Panc1 (cell line): ENCODE results near the gene PLS3. TPM values are rescaled to one million over a fixed set of nuclear protein-coding genes. Genes with fewer than 3 reads are reported as not detected.

Source experiments
- ATAC-seq: fragments of 200-7000 bp; cut with Tn5 transposase; 2 replicates; pipeline ENCODE4 v1.9.1; 2020; ENCODE audit warnings: mild to moderate bottlenecking, moderate library complexity
- BruUV-seq: library from RNA; stranded (reverse); fragments of 400-500 nt; replicated peaks from 2 replicates; lab custom pipeline; 2021; lab: Mats Ljungman, UMichigan
- CTCF ChIA-PET: fragments of 300-600 bp; sonication (Branson Sonifier 250); formaldehyde crosslinking; loops from one replicate; lab custom pipeline; 2022; ENCODE audit warnings: antibody characterized with exemption; lab: Charles Lee
- POLR2A ChIA-PET: fragments of 300-600 bp; sonication (Branson Sonifier 250); formaldehyde crosslinking; loops from one replicate; lab custom pipeline; 2022; ENCODE audit warnings: antibody characterized with exemption; lab: Charles Lee
- DNase-seq: peaks from one replicate; pipeline ENCODE4 v3.0.0-alpha.2; 2010; ENCODE audit warnings: low read depth, low spot score
- H3K27ac ChIP-seq: 2 replicates; pipeline ENCODE4 v1.5.1; 2011; ENCODE audit warnings: mild to moderate bottlenecking, low read length, inconsistent platforms
- H3K27me3 ChIP-seq: fragments of 200-500 bp; sonication (Bioruptor generic); 2 replicates; pipeline ENCODE4 v1.6.0; 2014; ENCODE audit warnings: low read length, inconsistent platforms; ENCODE audit not compliant: control insufficient read depth, insufficient read depth
- H3K36me3 ChIP-seq: fragments of 200-500 bp; sonication (Bioruptor generic); 2 replicates; pipeline ENCODE4 v1.5.1; 2014; ENCODE audit warnings: inconsistent platforms, mild to moderate bottlenecking, low read length, moderate library complexity; ENCODE audit not compliant: control insufficient read depth, insufficient read depth
- H3K4me1 ChIP-seq: 2 replicates; pipeline ENCODE4 v1.5.1; 2011; ENCODE audit warnings: inconsistent platforms, mild to moderate bottlenecking, low read length, moderate library complexity; ENCODE audit not compliant: control insufficient read depth, insufficient read depth
- H3K4me3 ChIP-seq, 2 experiments: 2 replicates each; pipeline ENCODE4 v1.5.1; 2011 to 2012; ENCODE audit warnings: low read depth in 2 of 2, low read length in 2 of 2, mild to moderate bottlenecking in 2 of 2, inconsistent platforms in 1 of 2, moderate library complexity in 1 of 2
- H3K9me3 ChIP-seq: fragments of 200-500 bp; sonication (Bioruptor generic); 2 replicates; pipeline ENCODE4 v1.5.1; 2014; ENCODE audit warnings: low read depth, mild to moderate bottlenecking, inconsistent platforms, low read length, moderate library complexity; ENCODE audit not compliant: control insufficient read depth, insufficient read depth
- POLR2AphosphoS5 ChIP-seq: IDR thresholded peaks from 2 replicates; pipeline ENCODE4 v1.6.1; 2012; ENCODE audit warnings: mild to moderate bottlenecking, low read depth, low read length, moderate library complexity
- SIN3A ChIP-seq: IDR thresholded peaks from 2 replicates; pipeline ENCODE4 v1.6.1; 2012; ENCODE audit warnings: low read depth, mild to moderate bottlenecking, low read length, moderate library complexity, borderline replicate concordance; ENCODE audit not compliant: insufficient read depth
- TCF7L2 ChIP-seq: IDR thresholded peaks from 2 replicates; pipeline ENCODE4 v1.6.1; 2011; ENCODE audit warnings: mild to moderate bottlenecking, low read depth, low read length, inconsistent platforms
- in situ Hi-C: cut with HindIII; loops from 2 replicates; pipeline ENCODE4 v1.10.0; 2016; ENCODE audit warnings: low sequenced_read_pairs, low pct_unique_long_range_greater_than_20kb
- intact Hi-C: fragments of 100-400 bp; cut with micrococcal nuclease; formaldehyde crosslinking; loops from one replicate; pipeline ENCODE4 v1.10.0; 2022; ENCODE audit not compliant: unreplicated experiment
- total RNA-seq: library from RNA; stranded (reverse); gene quantifications from one replicate; pipeline ENCODE4 v1.2.1, GENCODE V29; 2021; ENCODE audit not compliant: unreplicated experiment
- TF ChIP-seq, protein P1 (sequence below): fragments of 450-650 bp; IDR thresholded peaks from 2 replicates; pipeline ENCODE4 v1.5.1; 2017; ENCODE audit warnings: mild to moderate bottlenecking
- TF ChIP-seq, protein P2 (sequence below), 2 experiments: IDR thresholded peaks; 2 replicates each; pipeline ENCODE4 v1.6.1; 2011 to 2012; ENCODE audit warnings: low read depth in 2 of 2, control low read depth in 1 of 2, low read length in 1 of 2, mild to moderate bottlenecking in 1 of 2, moderate library complexity in 1 of 2; ENCODE audit not compliant: insufficient read depth in 1 of 2

Gene PLS3
- total RNA-seq, 1 experiment from 2014 or later, result 164 TPM

DNA sequence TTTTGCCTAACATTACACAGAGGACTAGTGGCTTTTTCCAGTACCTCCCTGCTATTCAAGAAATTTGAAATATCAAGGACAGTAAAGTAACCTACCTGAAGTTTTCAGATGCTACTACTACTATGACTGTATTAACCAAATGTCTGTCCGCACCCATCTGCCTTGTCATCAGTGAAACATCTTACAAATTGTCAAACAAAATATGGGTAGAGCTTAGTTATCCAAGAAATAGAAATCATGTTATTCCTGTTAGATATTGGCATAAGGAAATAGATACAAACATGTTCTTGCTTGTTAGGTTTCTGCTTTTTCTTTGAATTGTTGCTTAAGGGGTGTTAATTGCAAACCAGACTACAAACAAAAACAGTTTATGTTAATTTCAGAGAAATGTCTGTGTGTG lies 63.9 kb downstream of the PLS3 start:
- CTCF ChIA-PET, result no interaction called here
- no TSS peak for BruUV-seq
- TF ChIP-seq SIN3A (no peak), TCF7L2 (no peak), POLR2AphosphoS5 (no peak)
- TF ChIP-seq, protein P1, sequence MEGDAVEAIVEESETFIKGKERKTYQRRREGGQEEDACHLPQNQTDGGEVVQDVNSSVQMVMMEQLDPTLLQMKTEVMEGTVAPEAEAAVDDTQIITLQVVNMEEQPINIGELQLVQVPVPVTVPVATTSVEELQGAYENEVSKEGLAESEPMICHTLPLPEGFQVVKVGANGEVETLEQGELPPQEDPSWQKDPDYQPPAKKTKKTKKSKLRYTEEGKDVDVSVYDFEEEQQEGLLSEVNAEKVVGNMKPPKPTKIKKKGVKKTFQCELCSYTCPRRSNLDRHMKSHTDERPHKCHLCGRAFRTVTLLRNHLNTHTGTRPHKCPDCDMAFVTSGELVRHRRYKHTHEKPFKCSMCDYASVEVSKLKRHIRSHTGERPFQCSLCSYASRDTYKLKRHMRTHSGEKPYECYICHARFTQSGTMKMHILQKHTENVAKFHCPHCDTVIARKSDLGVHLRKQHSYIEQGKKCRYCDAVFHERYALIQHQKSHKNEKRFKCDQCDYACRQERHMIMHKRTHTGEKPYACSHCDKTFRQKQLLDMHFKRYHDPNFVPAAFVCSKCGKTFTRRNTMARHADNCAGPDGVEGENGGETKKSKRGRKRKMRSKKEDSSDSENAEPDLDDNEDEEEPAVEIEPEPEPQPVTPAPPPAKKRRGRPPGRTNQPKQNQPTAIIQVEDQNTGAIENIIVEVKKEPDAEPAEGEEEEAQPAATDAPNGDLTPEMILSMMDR, result no peak
- TF ChIP-seq, protein P2, sequence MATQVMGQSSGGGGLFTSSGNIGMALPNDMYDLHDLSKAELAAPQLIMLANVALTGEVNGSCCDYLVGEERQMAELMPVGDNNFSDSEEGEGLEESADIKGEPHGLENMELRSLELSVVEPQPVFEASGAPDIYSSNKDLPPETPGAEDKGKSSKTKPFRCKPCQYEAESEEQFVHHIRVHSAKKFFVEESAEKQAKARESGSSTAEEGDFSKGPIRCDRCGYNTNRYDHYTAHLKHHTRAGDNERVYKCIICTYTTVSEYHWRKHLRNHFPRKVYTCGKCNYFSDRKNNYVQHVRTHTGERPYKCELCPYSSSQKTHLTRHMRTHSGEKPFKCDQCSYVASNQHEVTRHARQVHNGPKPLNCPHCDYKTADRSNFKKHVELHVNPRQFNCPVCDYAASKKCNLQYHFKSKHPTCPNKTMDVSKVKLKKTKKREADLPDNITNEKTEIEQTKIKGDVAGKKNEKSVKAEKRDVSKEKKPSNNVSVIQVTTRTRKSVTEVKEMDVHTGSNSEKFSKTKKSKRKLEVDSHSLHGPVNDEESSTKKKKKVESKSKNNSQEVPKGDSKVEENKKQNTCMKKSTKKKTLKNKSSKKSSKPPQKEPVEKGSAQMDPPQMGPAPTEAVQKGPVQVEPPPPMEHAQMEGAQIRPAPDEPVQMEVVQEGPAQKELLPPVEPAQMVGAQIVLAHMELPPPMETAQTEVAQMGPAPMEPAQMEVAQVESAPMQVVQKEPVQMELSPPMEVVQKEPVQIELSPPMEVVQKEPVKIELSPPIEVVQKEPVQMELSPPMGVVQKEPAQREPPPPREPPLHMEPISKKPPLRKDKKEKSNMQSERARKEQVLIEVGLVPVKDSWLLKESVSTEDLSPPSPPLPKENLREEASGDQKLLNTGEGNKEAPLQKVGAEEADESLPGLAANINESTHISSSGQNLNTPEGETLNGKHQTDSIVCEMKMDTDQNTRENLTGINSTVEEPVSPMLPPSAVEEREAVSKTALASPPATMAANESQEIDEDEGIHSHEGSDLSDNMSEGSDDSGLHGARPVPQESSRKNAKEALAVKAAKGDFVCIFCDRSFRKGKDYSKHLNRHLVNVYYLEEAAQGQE (IDR thresholded peaks at IDR 0.05; ENCODE audit: insufficient read depth in 1 of 2, low read depth in 2 of 2, low read length in 1 of 2), result no peak
- POLR2A ChIA-PET, result no interaction called here
- no peak for DNase-seq
- Histone ChIP-seq H3K27me3 (no peaks in the 10 kb centered on the region), H3K36me3 (peaks cover 2% of the 10 kb centered on the region; the same call in 1 of the 2 replicates), H3K27ac (no peak overlapping the region), H3K4me3 (no peak overlapping the region), H3K9me3 (no peaks in the 10 kb centered on the region), H3K4me1 (no peaks in the 10 kb centered on the region)
- intact Hi-C loops, result no loop called here
- ATAC-seq, result no peak
- in situ Hi-C loops, result no loop called here

- Histone ChIP-seq H3K4me1 (no peaks in the 10 kb centered on the region), H3K36me3 (peaks cover 7% of the 10 kb centered on the region), H3K4me3 (no peak overlapping the region), H3K27me3 (no peaks in the 10 kb centered on the region), H3K9me3 (no peaks in the 10 kb centered on the region), H3K27ac (no peak overlapping the region)
- CTCF ChIA-PET, result interaction anchor here (0.6 kb wide), 1 partner anchor 287 kb away, joined by 3 read pairs; no protein-coding TSS in a partner anchor
- ATAC-seq, result no peak
- in situ Hi-C loops (no loop called here), intact Hi-C loops (no loop called here)
- BruUV-seq, result no TSS peak
- TF ChIP-seq, protein P1, result no peak
- DNase-seq, result no peak
- POLR2A ChIA-PET, result no interaction called here
Measured at GRCh38 chrX:115625572-115626301, 64.8 kb downstream of the PLS3 start.
